Dermis lymphatic vessel endothelial cell (primary cell): ENCODE measurements around the gene ZNF581. TPM values are rescaled to one million over a fixed set of nuclear protein-coding genes. Genes with fewer than 3 reads are reported as not detected.

Source experiments
- total RNA-seq: library from RNA; depleted of rRNA; stranded (reverse); fragments of >200 nt; gene quantifications from 2 replicates; pipeline ENCODE4 v1.2.1, GENCODE V29; 2014

ZNF581 gene, protein sequence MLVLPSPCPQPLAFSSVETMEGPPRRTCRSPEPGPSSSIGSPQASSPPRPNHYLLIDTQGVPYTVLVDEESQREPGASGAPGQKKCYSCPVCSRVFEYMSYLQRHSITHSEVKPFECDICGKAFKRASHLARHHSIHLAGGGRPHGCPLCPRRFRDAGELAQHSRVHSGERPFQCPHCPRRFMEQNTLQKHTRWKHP
- 21.8 and 23.7 TPM in 2 replicates for total RNA-seq

DNA sequence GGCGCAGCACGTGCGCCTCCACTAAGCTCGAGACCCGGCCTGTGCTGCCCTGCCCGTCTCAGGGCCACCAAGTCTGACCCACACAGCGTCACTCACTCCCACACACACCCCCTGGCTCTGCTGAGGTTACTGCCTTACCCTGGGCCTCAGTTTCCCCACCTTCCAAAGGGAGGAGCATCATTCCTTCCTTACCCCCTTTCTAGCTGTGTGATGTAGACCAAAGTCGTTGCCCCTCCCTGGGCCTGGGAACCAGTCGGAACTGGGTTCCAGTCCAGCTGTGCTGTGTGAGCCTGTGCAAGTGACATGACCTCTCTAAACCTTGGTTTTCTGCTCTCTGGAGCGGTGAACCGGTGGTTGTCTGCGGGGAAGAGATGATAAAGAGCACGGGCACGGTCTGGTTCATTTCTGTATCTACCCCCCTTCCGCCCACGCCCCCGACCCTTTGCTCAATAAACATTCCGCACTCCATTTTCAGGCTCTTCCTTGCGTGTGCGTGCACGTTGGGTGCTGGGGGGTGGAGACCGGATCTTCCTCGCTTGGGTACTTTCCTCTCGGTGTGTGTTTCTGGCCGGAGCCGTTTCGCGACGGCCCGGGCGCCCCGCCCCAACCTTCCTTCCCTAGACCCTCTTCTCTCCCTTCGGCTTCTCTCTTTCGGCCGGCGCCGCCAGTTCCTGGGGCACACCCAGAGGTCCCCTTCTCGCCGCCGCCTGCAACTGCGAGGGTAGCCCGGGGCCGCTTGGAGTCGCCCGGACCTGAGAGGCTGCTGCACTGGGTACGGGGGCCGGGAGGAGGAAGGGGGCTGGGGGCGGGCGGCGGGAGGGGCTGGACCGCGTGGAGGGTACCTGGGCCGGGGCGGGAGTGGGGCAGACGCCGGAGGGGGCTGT, at the start of gene ZNF581:
Gene ZNF581 (plus strand): TSS at position 647 of the 884 bp plus-strand sequence. CDS start 923 bp downstream, outside the sequence.

DNA sequence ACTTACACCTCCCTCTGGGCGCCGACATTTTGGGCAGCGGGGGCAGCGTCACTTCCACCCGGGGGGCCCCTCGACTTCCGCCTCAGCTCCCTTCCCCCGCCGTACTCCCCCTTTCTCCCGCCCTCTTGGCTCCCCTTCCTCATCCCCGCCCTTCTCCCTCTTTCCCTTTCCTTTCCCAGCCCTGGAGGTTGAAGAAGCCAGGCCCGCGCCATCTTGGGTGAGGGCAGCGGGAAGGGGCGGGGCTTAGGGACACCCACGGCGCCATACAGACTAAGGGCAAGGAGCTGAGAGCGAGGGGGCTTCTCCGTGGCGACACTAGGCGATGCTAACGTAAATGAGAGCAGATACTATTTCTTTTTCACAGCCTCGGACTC, 44.0 kb upstream of the ZNF581 start, which contains the start of gene FIZ1:
Gene FIZ1 (minus strand): TSS at position 50 of the 374 bp plus-strand sequence. CDS start 1,652 bp downstream, outside the sequence.

DNA sequence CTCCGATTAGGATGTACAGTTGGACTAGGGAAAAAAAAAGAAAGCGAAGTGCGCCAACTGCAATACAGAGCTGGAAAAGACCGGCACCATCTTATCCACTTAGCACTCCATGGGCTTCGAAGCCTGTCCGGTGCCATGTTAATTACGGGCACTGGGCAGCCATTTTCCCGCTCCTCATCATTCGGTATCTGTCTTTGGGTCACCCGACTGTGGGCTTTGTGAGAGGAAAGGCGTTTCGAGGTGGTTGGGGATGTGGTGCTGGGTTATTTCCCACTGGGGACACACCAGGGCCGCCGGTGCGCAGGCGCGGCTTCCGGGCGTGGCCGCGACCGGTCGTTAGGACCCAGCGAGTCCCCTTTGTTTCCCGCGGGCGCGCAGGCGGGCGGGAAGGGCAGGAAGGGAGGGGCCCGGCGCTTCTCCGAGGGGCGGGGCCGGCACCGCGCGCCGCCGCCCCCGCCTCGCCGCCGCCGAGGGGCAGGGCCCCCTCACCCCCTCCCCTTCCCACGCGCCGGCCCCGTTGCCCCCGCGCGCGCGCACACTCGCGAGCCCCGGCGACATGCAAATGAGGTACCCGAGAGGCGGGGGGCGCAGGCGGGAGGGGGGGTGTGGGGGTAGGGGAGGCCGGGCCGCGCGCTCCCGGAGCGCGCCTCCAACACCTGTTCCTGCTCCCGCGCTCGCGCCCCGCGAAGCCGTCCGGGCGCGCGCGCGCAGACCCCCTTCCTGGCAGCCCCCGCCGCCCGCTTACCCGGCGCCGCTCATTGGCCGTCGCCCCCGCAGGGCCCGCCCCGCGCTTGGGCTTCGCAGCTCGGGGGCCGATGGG, 43.4 kb upstream of the ZNF581 start, which contains the start of gene ZNF524:
Gene ZNF524 (plus strand): TSS at position 447 of the 820 bp plus-strand sequence. CDS start 1,825 bp downstream, outside the sequence.

DNA sequence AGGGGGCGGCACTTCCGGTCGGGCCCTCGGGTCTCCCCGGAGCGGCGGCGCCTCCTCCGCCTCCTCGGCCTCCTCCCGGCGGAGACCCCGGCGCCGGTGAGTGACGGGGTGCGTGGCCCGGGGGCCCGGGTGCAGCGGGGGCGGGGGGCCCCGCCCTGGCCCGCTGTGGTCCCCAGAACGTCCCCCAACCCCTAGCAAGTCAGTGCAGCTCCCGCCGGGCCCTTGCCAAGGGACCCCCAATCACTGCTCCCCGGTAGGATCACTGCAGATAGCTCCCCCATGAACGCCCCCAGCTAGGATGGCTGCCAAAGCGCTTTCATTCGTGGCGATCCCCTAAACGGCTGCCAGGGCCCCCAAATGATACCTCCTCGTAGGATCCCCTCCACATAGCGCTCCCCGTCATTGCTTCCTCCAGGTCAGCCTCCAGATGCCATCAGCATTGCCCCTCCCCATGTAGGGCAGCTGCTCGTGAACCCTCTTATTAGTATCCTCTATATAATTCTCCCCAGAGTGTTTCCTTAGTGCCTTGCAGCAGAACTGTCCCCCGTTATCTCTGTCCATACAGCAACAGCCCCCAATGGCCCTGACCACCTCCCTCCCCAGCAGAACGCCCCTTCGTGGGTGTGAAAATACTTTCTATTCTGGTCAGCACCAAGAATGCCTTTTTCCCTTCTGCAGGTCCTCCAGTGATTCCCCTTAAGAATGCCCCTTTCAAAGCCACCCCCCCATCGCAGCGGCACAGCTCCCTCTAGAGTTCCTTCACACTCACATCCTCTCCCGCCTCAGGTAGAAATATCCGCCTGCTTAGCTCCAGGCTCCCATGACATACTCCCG, 37.6 kb upstream of the ZNF581 start, which contains the start of gene ZNF865:
Gene ZNF865 (plus strand): TSS at position 11 of the 834 bp plus-strand sequence. CDS start 7,972 bp downstream, outside the sequence.

DNA sequence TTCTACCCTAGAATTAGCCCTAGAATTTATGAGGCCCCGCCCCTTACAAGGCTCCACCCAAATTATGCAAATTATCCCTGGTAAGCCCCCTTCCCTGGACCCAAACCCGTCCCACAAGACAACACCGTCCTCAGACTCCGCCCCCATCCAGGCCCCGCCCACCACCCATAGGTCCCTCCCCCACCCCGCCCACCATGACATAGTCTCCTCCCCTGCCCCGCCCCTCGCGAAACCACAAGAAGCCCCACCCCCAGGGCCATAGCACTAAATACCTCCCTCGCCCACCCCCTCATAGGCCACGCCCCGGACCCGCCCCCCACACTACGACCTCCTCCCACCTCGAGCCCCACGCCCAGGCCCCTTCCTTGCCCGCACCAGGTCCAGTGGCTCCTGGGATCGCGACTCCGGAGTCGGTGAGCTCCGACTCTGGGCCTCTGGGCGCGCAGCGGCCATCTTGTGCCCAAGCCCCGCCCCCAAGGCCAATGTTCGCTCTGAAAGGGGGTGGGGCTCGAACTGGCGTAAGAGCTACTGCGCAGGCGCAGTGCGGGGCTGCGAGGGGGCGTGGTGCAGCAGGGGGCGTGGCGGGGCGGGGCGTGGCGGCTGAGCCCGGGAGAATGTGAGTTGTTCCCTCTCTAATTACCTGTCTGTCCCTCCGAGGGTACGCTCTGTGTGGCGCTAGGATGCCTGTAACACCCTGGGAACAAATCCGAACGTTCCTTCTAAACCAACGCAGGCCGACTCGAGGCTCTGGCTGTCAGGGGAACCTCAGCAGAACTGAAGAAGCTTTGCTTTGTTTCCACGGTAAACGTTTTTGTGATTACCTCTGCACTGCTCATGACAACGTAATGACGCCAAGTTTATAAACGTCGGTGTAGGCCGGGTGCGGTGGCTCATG, 19.1 kb upstream of the ZNF581 start, which contains the start of gene ZNF784:
Gene ZNF784 (minus strand): TSS at position 458 of the 895 bp plus-strand sequence. CDS start 5 bp downstream, at position 453.

DNA sequence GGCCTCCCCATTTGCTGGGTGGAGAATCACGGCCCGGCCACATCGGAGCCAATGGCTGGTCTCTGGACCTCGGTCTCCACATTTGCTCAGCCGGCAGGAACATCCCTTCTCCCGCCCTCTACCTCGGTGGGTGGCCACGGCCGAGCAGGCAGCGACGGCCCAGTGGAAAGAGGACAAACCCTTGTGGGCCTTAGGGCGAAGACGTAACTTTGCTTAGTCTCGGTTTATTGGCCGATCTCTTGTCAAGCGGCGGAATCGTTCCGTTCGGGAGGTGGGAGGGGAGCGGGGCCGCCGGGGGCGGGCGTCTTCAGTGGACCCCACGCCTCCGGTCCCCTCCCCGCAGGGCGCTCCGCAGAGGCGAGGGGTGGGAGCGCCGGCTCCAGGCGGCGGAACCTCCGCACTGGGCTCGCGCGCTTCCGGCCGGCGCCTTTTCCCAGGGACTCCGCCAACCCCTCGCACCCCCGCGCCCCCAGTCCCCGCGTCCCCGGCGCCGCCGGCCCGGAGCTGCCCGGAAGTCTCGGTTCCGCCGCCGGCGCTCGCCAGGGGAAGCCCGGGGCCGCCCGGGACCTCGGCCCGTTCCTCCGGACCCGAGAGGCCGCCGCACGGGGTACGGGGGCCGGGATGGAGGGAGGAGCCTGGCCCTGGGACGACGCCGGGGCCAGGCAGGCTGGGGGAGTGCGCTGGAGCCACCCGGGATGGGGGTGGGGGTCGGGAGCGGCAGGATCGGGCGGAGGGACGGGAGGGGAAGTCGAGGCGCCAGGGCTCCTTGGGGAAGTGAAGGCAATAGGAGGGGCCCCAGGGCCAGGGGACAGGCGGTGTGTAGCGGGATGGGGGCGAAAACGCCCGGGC, 2.6 kb upstream of the ZNF581 start, which contains the start of gene ZNF580:
Gene ZNF580 (plus strand): TSS at position 426 of the 849 bp plus-strand sequence. CDS start 1,507 bp downstream, outside the sequence.

DNA sequence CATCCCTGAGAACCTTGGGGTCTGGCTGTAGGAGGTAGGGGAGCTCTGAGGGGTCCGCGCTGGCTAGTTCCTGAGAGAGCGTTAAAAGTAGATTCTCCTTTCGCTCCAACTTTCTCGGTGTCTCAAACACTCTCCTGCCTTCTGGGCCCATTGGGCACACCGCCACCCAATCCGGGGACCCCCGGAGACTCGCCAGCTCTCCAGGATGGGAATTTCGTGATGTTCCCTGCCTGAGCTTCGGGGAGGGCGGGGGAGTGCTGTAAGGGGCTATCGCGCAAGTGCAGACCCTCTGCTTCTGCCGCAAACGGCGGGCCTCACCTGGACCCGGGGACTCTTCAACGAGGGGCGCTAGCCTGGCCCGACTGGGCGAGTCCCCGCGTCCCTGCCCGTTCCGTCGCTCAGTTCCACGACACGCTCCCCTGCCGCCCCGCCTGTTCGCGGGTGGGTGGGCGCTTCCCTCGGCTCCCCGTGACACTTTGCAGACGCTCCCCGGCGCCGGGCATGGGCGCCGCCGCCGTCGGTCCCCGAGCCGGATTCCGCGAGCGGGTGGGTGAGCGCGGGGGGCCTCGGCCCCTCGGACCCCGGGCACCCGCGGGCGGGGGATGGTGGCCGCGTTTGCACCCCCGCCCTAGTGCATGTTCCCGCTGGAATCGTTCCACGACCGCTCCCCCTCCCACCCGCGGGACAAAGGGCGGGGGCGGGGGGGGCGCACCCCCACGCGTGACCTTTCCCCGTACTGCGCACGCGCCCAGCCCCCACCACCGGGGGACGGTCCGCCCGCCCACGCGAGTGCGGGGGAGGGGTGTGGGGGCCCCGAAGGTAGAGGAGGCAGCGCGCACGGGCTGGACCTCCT, 4.5 kb downstream of the ZNF581 start, which contains the start of gene CCDC106:
Gene CCDC106 (plus strand): TSS at position 481 of the 853 bp plus-strand sequence. CDS start 835 bp downstream, outside the sequence.

DNA sequence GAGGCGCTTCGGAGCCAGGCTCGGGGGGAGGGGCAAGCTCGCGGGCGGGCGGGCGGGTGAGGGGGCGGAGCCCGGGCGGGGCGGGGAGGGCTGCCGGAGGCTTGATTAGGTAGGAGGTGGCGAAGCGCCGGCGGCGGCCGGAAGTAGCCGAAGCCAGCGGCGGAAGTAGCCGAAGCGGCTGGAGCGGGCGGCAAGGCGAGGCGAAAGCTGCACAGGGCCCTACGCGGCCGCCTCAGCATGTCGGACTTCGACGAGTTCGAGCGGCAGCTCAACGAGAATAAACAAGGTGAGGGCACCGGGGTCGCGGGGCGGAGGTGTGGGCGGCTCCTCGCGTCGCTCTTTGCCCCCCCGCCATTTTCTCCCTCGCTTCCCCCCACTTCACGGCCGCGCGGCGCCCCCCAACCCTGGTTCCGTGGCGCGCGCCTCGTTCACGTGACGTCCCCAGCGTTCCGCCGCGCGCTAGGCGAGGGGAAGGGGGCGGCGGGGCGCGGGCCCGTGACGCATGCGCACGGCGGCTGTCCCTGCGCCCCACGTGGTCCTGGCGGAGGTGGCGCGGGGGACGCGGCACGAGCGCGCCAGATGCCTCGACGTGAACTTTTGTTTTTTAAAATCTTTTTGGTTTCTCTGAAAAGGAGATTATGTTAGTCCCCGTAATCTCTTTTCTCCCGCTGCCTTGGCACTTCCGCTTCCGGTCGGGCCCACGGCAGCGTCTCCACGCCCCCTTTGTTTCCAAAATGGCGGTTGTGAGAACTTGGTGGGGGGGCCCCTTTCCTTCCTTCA, 11.6 kb downstream of the ZNF581 start, which contains the start of gene U2AF2:
Gene U2AF2 (plus strand): TSS at position 168 of the 780 bp plus-strand sequence. CDS start 70 bp downstream, at position 238.

DNA sequence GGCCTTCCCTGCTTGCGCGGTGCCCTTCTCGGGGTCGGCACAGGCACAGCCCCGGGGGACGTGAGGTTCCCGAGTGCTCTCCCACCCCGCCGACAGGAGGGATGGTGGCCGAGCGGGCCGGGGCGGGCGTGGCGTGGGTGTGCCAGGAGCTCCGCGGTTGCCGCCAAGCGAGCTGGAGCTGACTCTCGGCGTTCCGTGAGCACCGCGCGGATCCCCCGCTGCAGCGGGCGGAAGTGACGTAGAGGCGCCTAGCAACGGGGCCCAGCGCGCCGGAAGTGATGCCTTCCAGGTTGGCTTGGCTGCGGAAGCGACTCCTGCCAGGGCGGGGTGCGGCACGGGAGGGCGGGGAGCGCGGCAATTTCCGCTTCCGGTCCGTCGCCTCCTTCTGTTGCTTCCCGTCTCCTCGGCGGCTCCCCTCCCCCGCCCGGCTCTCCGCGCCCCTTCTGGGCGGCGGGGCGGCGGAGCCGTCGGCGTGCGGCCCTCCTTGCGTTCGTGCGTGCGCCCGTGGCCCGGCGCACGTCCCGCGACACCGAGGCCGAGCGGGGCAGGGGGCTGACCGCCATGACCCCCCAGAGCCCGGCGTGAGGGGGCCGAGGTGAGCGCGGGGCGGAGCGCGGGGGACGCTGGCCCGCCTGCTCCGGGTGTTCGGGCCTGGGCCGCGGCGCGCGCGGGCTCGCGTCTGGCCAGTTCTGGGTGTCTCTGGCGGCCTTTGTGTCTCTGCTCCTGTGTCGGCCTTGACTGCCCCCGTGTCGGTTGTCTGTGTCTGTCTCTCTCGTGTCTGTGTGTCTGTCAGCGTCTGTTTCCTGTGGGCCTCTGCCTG, 31.6 kb downstream of the ZNF581 start, which contains the start of gene EPN1:
Gene EPN1 (plus strand): TSS at position 386 of the 820 bp plus-strand sequence. CDS start 3,402 bp downstream, outside the sequence.

Other genes with a start within 250 kb of the ZNF581 start
- 23.0 and 32.1 TPM in 2 replicates for gene UBE2S, start 235.9 kb upstream of the ZNF581 start, total RNA-seq
- not detected in 2 replicates for gene SHISA7, start 200.3 kb upstream of the ZNF581 start, total RNA-seq
- 55.3 and 66.8 TPM in 2 replicates for gene ISOC2, start 182.0 kb upstream of the ZNF581 start, total RNA-seq
- gene C19orf85, start 178.9 kb upstream of the ZNF581 start, total RNA-seq = not detected in 2 replicates
- 0.43 and 0.76 TPM in 2 replicates for gene ZNF628, start 167.0 kb upstream of the ZNF581 start, total RNA-seq
- 7.9 and 8.8 TPM in 2 replicates for gene NAT14, start 158.5 kb upstream of the ZNF581 start, total RNA-seq
- under 0.01 TPM in 2 replicates for gene SSC5D, start 155.2 kb upstream of the ZNF581 start, total RNA-seq
- not detected in 2 replicates for gene SBK2, start 106.5 kb upstream of the ZNF581 start, total RNA-seq
- 0.22 and 0.26 TPM in 2 replicates for gene SBK3, start 98.1 kb upstream of the ZNF581 start, total RNA-seq
- gene ZNF579, start 62.8 kb upstream of the ZNF581 start, total RNA-seq = 1.8 and 2.4 TPM in 2 replicates
- 2.2 and 2.7 TPM in 2 replicates for gene FIZ1, start 44.1 kb upstream of the ZNF581 start, total RNA-seq
- 7.9 and 11.4 TPM in 2 replicates for gene ZNF524, start 43.4 kb upstream of the ZNF581 start, total RNA-seq
- gene ZNF865, start 38.0 kb upstream of the ZNF581 start, total RNA-seq = 0.54 and 0.60 TPM in 2 replicates
- 4.4 and 4.5 TPM in 2 replicates for gene ZNF784, start 19.1 kb upstream of the ZNF581 start, total RNA-seq
- gene ZNF580, start 2.6 kb upstream of the ZNF581 start, total RNA-seq = 1.5 and 2.1 TPM in 2 replicates
- gene CCDC106, start 4.6 kb downstream of the ZNF581 start, total RNA-seq = 5.5 and 7.9 TPM in 2 replicates
- gene U2AF2, start 11.4 kb downstream of the ZNF581 start, total RNA-seq = 60.8 and 71.1 TPM in 2 replicates
- gene EPN1, start 31.6 kb downstream of the ZNF581 start, total RNA-seq = 36.2 and 57.0 TPM in 2 replicates
- gene NLRP9, start 94.8 kb downstream of the ZNF581 start, total RNA-seq = not detected in 2 replicates
- 0.87 TPM in 1 of 2 replicates, not detected in the other for gene RFPL4A, start 115.4 kb downstream of the ZNF581 start, total RNA-seq
- not detected in 2 replicates for gene RFPL4AL1, start 125.5 kb downstream of the ZNF581 start, total RNA-seq
- gene NLRP11, start 188.3 kb downstream of the ZNF581 start, total RNA-seq = under 0.01 and 0.11 TPM in 2 replicates
- not detected in 2 replicates for gene NLRP4, start 192.9 kb downstream of the ZNF581 start, total RNA-seq